ENCODE data around the gene TRERF1.
"Not testable (repeated sequence)": the region's sequence is repeated elsewhere in the genome, so short reads cannot be mapped to it uniquely, and the experiment has no call there.

Gene TRERF1

DNA sequence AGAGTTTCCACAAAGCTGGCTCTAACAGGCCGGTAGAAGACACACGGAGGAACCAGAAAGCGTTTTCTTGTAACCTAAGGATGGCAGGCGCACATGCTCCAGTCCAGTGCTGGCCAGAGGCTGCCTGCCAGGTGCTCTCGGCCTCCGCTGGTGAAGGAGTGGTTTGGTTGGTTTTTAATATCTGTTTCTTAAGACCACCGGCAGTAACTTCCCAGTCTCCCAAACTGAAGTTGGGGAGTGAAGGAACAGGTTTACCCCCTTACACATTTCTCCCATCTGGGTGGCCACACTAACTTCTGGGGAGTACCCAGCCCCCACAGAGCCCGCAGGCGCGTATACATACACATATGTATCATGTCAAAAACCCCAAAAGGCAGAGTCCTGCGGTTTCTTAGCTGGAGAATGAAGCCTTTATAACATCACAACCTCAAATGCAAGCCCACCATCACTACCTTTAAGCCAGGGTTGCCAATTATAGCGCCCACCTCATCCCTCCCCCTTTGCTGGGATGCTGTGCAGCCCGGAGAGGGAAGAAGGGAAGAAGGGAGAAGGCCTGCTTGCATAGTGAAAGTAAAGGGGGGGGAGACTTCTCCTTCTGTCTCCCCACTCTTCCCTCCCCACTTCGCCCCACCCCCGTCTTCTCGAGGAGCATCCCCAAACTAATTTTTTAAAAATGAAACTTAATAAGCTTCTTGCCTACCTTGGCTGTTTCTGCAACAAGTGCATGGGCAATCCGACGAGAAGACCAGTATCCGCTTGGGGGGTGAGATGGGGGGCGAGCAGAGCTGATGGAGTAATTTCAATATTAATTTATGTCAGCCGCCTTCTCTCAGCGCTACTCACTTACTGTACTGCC, 1.0 kb downstream of the TRERF1 start:
- no peak for DNase-seq

DNA sequence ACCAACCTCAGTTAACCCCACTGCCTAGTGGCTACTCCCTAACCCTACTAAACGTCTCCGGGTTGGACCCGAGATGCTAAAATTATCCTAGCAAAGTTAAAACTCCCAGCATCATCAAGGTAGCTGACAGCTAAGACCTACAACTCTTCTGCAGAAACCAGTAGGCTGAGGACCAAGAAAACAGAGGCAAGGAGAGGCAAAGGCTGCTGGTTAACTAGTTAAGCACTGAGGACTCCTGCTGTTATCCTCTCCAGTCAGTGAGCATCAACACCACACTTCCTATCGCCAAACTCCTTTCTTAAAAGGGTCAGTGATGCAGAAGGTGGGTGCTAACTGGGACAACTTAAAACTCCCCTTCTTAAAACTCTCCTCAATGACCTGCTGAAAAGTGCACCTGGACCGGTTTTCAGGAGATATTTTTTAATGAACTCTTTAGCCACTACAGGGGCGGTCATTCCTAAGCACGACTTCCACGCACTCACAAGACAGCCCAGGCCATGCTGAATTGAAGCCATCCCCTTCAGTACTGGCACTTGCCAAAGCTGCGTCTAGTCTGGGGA, 1.7 kb downstream of the TRERF1 start:
- no peak for DNase-seq

DNA sequence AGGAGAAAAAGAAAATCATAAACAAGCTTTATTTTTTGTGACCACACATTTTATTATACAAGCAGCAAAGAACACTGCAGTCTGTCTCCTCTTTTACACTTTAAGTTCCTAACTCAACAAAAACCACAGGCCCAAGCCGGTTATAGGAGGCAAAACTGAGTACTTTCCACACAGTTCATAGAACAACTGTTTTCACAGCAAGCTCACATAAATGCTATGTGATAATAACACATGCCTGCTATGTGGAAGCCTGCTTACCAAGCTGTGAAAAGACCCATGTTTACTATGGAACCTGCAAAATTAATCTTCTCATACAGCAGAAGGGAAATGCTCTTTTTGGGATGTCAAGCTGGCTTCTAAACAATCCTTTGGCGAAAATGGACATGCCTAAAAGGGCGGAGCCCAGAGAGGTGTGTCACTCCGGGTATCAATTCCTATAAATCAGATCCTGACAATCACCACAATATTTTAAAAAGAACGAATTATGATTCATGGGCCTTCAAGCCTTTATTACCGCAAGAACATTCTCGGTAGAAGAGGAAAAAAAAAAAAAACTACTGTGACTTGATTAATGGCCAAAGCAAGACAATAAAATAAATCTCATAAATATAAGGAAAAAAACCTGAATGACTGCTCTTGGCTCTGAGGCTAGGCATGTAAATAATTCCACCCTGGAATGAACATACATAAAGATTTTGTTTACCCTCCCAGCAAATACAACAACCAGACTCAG, 2.6 kb downstream of the TRERF1 start:
- DNase-seq, result no peak

DNA sequence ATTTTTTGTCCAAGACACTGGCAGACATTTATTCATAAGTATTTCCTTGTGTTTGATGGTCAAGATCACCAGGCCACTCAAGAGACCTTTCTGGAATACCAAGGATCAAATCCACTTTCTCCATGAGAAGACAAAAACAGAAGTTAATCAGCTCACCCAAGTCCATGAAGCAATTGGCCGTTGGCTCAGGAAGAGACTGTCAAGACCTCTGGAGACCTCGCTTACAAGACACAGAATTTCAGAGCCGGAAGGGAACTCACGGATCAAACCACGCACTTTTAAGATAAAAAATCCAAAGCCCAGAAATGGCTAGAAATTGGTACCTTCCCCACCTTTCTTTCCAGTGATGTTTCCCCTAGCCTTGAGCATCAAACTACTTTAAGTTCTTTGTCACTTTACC, 3.3 kb downstream of the TRERF1 start:
- no peak for DNase-seq

DNA sequence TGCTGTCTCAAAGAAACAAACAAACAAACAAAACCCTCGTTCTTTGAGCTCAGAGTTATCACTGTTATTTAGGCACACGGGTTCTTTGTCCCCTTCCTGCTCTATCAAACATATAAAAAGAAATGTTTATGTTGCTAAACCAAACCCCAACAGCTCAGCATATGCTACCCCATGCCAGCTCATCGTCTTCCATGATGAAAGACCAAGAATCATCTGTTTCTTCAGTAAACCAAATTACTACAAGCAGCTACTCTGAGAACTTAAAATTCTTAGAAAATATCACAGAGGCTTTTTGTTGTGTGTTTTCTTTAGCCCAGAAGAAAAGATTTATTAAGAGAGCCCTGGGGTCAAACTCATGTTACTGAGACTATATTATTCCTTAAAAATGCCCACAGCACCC, 4.7 kb downstream of the TRERF1 start:
- DNase-seq, result no peak

DNA sequence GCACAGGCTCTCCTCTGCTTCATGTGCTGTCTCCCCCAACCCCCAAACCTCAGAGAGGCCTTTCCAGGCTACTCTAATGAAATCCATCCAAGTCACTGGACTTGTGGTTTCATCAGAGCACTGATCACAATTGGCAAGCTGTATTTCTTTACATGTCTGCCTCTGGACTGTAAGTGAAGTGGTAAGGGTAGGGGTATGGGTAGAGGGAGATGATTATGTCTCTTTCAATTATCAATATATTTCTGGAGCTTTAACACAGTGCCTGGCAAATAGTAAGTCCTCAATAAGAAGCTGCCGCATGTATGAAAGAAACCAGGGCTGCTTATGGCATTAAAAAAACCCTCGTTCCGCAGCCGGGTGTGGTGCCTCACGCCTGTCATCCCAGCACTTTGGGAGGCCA, 5.4 kb downstream of the TRERF1 start:
- DNase-seq, result no peak

DNA sequence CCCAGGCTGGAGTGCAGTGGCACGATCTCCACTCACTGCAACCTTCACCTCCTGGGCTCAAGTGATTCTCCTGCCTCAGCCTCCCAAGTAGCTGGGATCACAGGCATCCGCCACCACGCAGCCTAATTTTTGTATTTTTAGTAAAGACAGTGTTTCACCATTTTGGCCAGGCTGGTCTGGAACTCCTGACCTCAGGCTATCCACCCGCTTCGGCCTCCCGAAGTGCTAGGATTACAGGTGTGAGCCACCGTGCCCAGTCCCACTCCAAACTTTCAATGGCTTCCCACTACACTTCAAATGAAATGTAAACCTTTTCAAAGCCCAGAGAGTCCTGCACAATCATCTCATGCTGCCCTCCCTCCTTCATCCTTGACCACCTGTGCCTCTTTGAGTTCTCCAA, 5.8 kb downstream of the TRERF1 start:
- DNase-seq, result not testable (repeated sequence)

DNA sequence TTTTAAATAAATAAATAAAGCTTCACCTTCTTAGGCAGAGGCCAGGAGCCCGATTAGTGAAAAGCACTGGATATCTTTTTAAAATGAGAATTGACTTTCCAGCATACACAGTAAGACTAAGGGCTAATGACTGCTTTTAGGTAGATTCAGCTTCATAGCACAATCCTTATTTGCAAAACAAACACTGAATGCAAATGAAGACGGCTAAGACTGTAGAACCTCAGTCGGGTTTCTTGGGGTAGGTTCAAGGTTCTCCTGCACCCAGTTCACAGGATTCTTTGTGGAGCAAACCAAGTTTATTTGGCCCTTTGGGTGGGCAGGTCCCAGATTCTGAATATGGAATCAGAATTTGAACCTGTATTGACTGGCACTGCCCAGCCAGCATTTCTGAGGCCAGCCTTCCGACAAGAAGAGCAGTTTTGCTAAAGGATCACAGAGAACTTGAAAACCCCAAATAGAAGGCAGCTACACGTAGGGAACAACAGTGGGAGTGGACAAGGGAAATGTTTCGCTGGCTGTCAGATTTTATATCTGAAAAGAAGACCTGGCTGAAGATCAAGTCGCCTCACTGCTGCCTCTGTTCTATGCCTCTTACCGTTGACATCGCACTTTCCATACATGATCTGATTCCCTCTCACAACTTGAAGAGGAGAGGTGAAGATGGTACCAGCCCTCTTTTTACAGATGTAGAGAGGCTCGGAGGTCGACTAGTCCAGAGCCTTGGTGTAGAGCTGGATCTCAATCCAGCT, 8.2 kb downstream of the TRERF1 start:
- DNase-seq, result no peak

DNA sequence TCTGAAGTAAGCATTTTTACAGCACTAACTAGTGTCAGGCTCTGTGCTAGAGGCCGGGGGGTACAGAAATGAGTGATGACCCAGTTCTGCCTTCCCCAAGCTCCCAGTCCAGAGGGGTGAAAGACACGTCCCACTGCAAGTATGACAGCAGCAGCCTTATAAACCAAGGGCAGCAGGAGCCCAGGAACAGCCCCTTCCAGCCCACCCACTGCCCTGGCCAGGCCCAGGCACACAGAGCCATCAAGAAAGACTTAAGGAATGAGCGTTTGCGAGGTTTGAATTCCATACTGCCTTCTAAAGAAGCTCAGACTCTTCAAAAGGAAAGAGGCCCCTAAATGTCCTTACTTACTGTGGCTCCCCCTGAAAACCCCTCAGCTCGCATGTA, 10.0 kb downstream of the TRERF1 start:
- no peak for DNase-seq

DNA sequence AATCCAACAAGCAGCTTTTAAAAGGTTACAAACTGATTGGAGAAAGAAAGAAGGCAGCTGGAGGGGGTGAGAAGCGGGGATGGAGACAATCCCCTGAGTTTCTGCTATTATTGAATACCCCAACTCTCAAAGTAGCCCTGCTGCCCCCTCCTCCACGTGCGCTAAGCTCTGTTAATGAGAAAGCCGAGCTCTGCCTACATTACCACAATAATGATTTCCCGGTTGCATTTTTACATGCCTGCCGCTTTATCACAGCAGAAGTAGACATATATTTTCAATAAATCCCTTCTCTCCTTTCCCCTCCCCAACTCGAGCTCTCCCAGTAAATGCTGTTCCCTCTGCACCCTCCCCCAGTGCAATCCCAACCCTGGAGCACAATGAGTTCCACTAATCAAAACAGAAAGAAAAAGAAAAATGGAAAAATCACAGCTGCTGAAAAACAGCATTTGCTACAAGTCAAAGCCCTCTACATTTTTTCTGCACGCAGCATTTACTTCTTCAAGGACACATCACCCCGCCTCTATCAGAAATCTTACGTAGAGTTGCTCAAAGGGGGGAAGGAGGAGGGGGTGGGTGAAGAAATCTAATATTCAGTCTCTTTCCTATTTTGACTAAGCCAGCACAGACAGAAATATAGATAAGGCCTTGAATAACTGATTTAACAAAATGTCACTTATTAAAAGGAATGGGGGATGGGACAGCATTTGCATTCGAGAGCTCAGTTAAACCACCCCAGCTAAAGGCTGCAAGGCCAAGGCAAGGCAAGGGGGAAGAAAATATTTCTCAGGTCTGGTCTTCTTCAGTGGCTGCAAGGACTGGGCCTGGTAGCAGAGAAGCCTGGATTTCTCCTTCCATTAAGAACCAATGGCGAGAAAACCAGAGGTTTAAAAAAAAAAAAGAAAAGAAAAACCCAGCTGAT, 10.7 kb downstream of the TRERF1 start:
- DNase-seq, result no peak

DNA sequence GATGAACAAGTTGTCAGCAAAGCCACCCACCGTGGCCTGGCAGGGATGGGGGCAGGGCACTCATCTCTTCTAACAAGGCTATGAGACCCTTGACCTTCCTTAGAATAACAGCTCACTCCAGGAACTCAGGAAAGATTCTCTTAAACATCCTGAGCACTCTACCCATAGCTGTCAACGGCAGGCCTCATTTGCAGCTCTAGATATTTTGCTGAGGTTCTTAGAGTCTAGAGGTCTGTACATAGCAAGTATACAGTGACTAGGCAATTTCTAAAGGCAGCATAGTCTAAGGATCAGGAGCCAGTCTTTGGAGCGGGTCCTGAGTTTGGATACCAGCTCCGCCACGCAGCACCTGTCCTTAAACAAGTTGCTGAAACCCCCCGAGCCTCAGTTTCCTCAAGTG, 11.7 kb downstream of the TRERF1 start:
- DNase-seq, result no peak

DNA sequence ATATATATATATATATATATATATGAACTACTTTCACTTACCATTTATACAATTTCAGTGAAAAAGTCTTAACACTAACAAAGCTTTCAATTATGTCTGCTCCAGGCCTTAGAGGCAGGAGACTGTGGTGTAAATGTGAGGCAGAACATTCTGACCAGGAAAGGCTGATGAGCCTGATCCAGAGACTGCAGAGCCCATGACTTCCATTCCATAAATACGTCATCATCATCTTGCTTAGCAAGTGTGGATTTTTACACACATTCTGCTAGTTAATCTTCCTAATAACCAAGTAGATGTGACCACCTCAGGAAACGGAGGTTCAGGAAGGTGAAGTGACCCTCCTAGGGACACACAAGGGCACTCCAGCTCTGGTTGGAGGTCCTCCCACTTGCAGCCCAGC, 14.9 kb downstream of the TRERF1 start:
- DNase-seq, result no peak

DNA sequence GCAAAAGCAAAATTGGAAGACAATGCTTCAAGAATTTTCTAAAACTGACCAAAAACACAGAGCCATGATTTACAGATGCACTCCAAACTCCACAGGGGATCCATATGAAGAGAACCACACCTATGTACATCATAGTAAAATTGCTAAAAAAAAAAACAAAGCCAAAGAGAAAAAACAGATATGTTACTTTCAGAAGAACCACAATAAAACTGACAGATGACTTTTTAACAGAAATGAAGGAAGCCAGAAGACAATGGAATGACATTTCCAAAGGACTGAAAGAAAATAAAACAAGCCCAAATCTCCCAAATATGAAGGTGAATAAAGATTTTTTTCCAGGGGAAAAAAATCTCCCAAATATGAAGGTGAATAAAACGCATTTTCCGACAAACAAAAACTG, 17.5 kb downstream of the TRERF1 start:
- no peak for DNase-seq

DNA sequence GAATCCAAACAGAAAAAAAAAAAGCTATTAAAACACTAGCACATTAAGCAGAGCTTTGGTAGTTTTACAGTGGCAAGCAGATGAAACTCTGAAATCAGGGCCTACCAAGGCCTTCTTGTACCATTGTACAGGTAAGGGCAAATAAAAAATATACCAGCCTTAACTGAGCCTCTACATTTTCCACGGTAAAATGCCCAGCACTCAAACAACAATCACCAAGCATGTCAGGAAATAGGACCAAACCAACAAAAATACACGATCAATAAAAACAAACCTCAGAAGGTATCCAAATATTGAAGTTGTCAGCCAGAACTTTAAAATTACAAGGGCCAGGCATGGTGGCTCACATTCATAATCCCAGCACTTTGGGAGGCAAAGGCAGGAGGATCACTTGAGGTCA, 18.3 kb downstream of the TRERF1 start:
- no peak for DNase-seq

DNA sequence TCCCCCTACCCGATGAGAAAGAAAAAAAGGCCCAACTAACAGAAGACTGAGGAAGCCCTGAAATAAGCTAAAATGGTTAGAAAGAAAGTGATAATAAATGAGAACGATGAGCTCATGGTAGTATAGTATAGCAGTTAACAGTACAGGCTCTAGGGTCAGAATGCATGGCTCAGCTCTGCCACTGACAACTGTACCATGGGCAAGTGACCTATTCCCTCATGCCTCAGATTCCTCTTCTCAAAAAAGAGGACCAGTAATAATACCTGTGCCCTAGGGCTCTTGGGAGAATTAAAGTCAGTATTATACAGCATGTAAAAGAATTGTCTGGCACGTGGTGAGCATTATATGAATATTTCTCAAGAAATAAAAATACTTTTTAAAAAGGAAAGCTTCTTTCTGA, 19.8 kb downstream of the TRERF1 start:
- no peak for DNase-seq

DNA sequence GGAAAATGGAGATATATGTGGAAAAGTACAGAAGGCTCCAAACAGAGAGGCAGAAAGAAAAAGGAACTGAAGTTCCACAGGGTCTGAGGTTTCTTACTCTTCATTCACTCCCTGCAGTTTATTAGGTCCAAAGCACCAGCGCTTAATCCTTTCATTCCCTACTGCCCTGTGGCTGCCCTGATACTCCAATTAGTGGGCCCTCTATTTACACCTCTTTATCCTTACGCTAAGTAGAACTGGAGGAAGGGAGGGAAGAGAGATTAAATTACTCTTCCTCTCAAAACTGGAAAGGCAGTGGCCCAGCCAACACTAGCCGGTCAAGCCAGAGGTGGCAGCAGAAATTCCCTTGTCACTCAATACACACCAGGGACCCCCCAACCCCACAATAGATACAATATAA, 20.4 kb downstream of the TRERF1 start:
- no peak for DNase-seq

DNA sequence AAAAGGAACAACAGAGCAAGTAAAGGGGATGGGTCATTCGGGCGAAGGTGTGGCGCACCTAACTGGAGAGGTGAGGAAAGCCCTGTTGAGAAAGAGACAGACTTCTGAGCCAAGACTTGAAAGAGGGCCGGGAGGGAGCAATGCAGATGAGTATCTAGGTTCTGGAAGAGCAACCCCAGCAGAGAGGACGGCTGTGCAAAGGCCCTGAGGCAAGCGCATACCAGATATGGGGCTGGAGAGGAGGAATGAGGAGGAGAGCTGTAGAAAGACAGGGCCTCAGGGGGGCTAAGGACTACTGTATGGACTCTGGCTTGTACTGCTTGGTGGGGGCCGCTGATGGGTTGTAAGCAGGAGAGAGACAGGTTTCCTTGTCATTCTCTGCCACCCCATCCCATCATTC, 21.9 kb downstream of the TRERF1 start:
- no peak for DNase-seq

DNA sequence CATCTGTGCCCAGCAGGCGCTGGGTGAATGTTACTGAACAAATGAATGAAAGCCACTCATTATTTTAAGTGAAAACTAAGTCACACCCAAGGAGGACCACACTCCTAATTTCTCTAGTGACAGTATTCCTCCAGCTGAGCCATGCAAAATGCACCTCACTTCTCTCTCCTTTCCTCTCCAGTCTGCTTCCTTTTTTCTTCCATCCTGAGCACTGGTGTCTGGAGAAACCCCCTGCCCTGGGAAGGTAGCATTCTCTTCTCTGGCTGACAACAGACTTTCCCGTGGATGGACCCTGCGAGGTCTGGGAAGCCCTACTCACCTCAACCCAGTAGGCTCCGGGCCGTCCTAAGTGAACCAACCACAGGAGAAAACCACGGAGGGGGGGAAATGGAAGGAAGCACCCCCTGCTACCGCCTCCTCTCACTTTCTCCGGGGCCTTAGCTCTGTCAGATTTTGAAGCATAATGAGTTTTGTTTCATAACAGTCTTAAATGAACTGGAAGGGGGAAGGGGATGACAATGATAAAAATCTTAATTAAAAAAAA, 22.6 kb downstream of the TRERF1 start:
- DNase-seq, result no peak

DNA sequence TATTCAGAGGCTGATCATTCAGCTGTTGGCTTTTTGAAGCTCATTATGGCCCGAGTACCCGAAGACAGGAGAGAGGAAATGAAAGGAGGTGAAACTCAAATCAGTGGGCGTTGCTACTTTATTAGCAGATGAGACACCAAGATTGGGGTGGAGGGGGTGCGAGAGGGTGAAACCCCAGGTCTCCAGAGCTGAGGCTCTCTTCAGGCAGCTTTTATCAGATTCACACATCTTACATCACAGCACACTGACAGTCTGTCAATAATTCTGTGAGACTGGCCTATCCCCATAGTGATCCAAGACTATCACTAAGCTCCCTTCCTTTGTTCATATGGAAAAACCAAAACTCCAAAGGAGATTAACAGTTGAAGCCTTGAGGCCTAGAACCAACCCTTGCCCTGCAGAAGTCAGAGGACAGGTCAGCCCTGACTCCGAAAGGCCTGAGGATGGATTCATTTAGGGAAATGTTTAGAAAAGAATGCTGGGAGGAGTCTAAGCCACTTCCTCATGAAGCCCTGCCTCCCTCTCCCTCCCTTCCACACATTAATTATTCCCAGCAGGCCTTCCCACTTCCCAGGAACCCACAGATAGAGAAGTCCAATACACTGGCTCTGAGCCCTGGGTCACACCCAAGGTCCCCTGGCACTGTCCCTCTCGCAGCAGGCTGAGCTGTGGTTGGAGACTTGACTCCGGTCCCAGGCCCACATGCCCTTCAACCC, 23.2 kb downstream of the TRERF1 start:
- no peak for DNase-seq

DNA sequence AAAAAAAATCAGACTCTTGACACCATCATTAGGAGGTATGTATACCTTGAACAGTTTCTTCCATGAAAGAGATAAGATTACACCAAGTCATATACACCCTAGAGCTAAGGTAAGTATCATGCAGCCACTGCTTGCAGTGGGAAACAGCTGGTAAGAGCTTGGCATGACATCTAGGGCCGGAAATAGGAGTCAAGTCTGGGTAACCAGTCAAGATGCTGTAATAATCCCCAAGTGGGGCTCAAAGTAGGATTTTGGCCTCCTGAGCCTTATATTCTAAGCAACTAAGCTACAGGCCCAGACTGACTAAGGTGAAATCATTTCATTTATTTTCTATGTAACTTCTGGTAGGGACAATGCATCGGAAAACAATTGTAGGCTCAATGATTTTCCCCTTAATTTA, 23.9 kb downstream of the TRERF1 start:
- DNase-seq, result no peak

DNA sequence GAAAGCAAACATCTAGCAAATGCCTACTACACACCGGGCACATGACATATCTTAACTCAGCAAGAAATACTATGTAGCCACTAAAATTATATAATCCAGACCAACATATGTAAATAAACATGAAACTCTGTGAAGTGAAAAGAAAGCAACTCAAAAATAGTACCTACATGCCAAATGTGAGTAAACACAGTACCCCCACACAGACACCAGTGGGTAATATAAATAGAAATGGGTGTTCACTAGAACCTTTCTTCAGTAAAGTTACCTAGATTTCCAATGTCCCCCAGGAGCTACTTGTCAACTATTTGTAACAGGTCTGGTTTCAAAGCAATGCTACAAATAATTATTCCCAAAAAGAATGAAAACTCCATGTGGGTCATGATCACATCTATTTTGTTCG, 25.5 kb downstream of the TRERF1 start:
- no peak for DNase-seq

All from NCI-H774 (cell line).